Mesodermal cell (in vitro differentiated cells): ENCODE data around the gene WDR55.
"Not testable (repeated sequence)": the region's sequence is repeated elsewhere in the genome, so short reads cannot be mapped to it uniquely, and the experiment has no call there.

ENCODE experiments used
- H3K27ac ChIP-seq: 2 replicates; pipeline ENCODE4 v1.7.0; 2013; ENCODE audit warnings: mild to moderate bottlenecking, low read depth, low read length, moderate library complexity; ENCODE audit not compliant: severe bottlenecking
- H3K36me3 ChIP-seq: 2 replicates; pipeline ENCODE4 v1.7.1; 2013; ENCODE audit warnings: mild to moderate bottlenecking, low read length, moderate library complexity; ENCODE audit not compliant: control insufficient read depth, insufficient read depth
- H3K4me1 ChIP-seq: one replicate; pipeline ENCODE4 v1.7.1; 2013; ENCODE audit warnings: mild to moderate bottlenecking, low read length; ENCODE audit not compliant: insufficient read depth, control insufficient read depth, poor library complexity, severe bottlenecking
- H3K4me3 ChIP-seq: 2 replicates; pipeline ENCODE4 v1.7.0; 2013; ENCODE audit warnings: low read length, control low read depth, mild to moderate bottlenecking; ENCODE audit not compliant: insufficient read depth, poor library complexity, severe bottlenecking; ENCODE audit errors: extremely low read depth
- H3K9me3 ChIP-seq: 2 replicates; pipeline ENCODE4 v1.7.1; 2013; ENCODE audit warnings: mild to moderate bottlenecking, low read length, moderate library complexity; ENCODE audit not compliant: control insufficient read depth
- WGBS, 2 experiments: methylation state at CpG; one replicate each; pipeline ENCODE4 v1.1.5; 2013; ENCODE audit warnings: missing lambda C conversion rate in 2 of 2; ENCODE audit not compliant: insufficient coverage in 2 of 2; 5-methylcytosine and 5-hydroxymethylcytosine counted together

Gene WDR55

DNA sequence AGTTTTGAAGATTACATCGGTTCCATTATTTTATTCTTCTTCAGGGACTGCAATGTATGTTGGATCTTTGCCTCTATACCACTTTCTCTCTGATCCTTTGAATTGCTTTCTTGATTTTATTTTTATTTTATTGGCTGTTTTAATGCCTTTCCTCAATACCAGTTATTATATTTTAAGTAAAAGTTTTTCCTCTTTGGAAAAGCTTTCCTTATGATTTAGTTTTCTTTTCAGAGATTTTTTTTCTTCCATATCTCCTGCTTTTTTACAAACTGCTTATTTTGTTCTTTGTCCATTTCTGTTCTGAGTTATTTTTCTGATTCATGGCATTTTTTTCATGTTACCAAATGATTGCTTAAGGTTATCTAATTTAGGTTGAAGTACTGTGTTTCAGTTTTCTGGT, 47.1 kb downstream of the WDR55 start:
- Histone ChIP-seq H3K4me3 (peak overlapping the region; percentile 54), H3K4me1 (no peaks in the 10 kb centered on the region), H3K27ac (no peak overlapping the region), H3K9me3 (no peaks in the 10 kb centered on the region), H3K36me3 (peaks cover 15% of the 10 kb centered on the region)
- no CpG with 5 or more reads among the region's 1 CpG for WGBS, 2 experiments

DNA sequence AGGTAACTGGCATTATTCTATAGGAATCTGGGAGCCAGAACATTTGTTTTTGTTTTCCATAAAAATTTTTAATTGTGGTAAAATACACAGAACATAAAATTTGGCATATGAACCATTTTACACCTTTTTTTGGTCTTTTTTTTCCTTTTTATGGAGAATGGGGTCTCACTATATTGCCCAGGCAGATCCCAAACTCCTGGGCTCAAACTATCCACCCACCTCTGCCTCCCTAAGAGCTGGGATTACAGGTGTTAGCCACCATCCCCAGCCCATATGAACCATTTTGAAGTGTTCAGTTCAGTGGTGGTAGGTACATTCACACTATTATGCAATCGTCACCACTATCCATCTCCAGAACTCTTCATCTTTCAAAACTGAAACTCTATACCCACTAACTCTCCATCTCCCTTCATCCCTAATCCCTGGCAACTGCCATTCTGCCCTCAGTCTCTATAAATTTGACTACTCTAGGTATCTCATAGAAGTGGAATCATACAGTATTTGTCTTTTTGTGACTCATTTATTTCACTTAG, 48.9 kb downstream of the WDR55 start:
- Histone ChIP-seq H3K4me3 (no peak overlapping the region), H3K36me3 (no peaks in the 10 kb centered on the region), H3K4me1 (no peaks in the 10 kb centered on the region), H3K27ac (no peak overlapping the region), H3K9me3 (no peaks in the 10 kb centered on the region)
- WGBS, 2 experiments: 33 to 67% methylated on average over 1 of the region's 1 CpG

DNA sequence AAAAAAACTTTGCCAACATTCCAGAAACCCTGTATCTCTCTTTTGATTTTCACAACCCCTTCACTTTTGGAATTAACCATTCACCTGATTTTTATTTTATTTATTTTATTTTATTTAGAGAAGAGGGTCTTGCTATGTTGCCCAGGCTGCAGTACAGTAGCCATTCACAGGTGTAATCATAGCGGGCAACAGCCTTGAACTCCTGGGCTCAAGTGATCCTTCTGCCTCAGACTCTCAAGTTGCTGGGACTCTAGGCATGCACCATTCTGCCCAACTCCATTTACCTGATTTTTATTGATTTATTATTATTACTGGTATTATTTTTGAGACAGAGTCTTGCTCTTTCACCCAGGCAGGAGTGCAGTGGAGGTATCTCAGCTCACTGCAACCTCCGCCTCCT, 51.5 kb downstream of the WDR55 start:
- not testable (repeated sequence) for H3K36me3 ChIP-seq, H3K9me3 ChIP-seq, H3K4me1 ChIP-seq, H3K27ac ChIP-seq, H3K4me3 ChIP-seq
- WGBS, 2 experiments: 90 to 93% methylated on average over 2 of the region's 2 CpGs

DNA sequence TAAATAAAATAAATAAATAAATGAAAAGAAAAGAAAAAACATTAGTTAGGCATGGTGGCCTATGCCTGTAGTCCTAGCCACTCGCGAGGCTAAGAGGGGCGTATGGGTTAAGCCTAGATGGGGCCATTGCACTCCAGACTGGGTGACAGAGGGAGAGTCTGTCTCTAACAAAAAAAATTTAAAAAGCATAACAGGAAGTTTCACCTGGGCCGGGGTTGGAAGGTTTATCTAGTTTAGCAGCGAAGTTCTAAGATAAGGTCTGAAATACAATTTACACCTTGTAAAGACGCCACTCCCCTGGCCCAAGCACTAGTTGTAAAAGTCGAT, 53.5 kb downstream of the WDR55 start:
- 81 to 100% methylated on average over 1 to 5 of the region's 7 CpGs for WGBS, 2 experiments
- peak overlapping the region; percentile 13 for H3K27ac ChIP-seq
- H3K9me3 ChIP-seq: no peaks in the 10 kb centered on the region
- no peaks in the 10 kb centered on the region for H3K4me1 ChIP-seq
- no peak overlapping the region for H3K4me3 ChIP-seq
- H3K36me3 ChIP-seq: no peaks in the 10 kb centered on the region

DNA sequence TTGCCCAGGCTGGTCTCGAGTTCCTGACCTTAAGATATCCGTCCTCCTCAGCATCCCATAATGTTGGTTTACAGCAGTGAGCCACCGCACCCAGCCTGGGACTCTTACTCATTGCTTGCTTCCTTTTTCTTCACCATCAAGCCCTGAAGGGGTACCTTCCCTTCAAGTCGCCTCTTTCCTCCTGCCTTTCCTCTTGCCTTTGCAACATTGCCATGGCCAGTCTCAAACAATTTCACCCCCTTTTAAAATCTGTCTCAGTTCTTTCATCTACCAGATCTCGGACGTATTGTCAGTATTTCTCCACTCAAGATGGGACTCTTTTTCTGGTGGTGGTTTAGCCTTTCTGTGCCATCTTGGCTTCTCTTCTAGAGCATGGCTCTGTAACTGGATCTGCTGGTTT, 56.0 kb downstream of the WDR55 start:
- not testable (repeated sequence) for H3K4me1 ChIP-seq, H3K9me3 ChIP-seq, H3K27ac ChIP-seq, H3K4me3 ChIP-seq, H3K36me3 ChIP-seq
- WGBS, 2 experiments: 57 to 60% methylated on average over 4 of the region's 6 CpGs

DNA sequence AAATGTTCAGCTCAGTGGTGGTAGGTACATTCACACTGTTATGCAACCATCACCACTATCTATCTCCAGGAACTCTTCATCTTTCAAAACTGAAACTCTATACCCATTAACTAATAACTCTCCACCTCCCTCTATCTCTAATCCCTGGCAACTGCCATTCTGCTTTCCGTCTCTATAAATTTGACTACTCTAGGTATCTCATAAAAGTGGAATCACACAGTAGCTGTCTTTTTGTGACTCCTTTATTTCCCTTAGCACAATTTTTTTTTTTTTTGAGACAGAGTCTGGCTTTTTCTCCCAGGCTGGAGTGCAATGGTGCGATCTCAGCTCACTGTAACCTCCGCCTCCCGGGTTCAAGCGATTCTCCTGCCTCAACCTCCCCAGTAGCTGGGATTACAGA, 56.7 kb downstream of the WDR55 start:
- H3K4me1 ChIP-seq, H3K36me3 ChIP-seq, H3K9me3 ChIP-seq, H3K4me3 ChIP-seq, H3K27ac ChIP-seq: not testable (repeated sequence)
- 89 to 94% methylated on average over 5 of the region's 5 CpGs for WGBS, 2 experiments
